SU-DHL-6 (cell line): ENCODE data around the gene NAV1.

ENCODE experiments used
- H2AFZ ChIP-seq: fragments of 200-600 bp; sonication (generic); 2 replicates; pipeline ENCODE4 v1.6.1; 2014; ENCODE audit warnings: low read depth, mild to moderate bottlenecking, moderate library complexity, mixed read lengths, antibody characterized with exemption, low read length; ENCODE audit not compliant: severe bottlenecking
- H3F3A ChIP-seq: fragments of 200-600 bp; shearing (Covaris generic); 2 replicates; pipeline ENCODE4 v1.6.0; 2016; ENCODE audit warnings: antibody characterized with exemption, mild to moderate bottlenecking; ENCODE audit not compliant: insufficient read depth
- H3K27ac ChIP-seq: fragments of 200-600 bp; sonication (generic); 2 replicates; pipeline ENCODE4 v1.5.1; 2016; ENCODE audit warnings: low read depth, mild to moderate bottlenecking, low read length, moderate library complexity, mixed read lengths
- H3K27me3 ChIP-seq: fragments of 200-600 bp; sonication (generic), shearing (Covaris generic); 2 replicates; pipeline ENCODE4 v1.6.0; 2014; ENCODE audit warnings: mild to moderate bottlenecking, low read length
- H3K36me3 ChIP-seq: fragments of 200-600 bp; sonication (generic); 2 replicates; pipeline ENCODE4 v1.6.1; 2014; ENCODE audit warnings: mild to moderate bottlenecking, low read length, mixed read lengths
- H3K4me2 ChIP-seq: fragments of 300-600, 200-600 bp; shearing (Covaris generic), sonication (generic); 2 replicates; pipeline ENCODE4 v1.6.0; 2014; ENCODE audit warnings: low read length, low read depth, mild to moderate bottlenecking; ENCODE audit not compliant: poor library complexity, severe bottlenecking
- H3K4me3 ChIP-seq: fragments of 200-600 bp; sonication (generic); 2 replicates; pipeline ENCODE4 v1.5.1; 2014; ENCODE audit warnings: antibody characterized with exemption, low read length, mild to moderate bottlenecking, mixed read lengths; ENCODE audit not compliant: insufficient read depth, poor library complexity, severe bottlenecking
- H3K79me2 ChIP-seq: fragments of 200-600 bp; sonication (generic); 2 replicates; pipeline ENCODE4 v1.6.1; 2014; ENCODE audit warnings: mild to moderate bottlenecking, low read length, moderate library complexity; ENCODE audit not compliant: insufficient read depth
- H3K9ac ChIP-seq: fragments of 200-600 bp; sonication (generic); 2 replicates; pipeline ENCODE4 v1.7.0; 2014; ENCODE audit warnings: mild to moderate bottlenecking, low read length
- H3K9me2 ChIP-seq: fragments of 200-600 bp; sonication (generic); replicated peaks from 2 replicates; pipeline ENCODE4 v1.6.1; 2014; ENCODE audit warnings: low read length; ENCODE audit not compliant: insufficient read depth
- H3K9me3 ChIP-seq: fragments of 200-600 bp; sonication (generic); 2 replicates; pipeline ENCODE4 v1.6.1; 2014; ENCODE audit warnings: low read length, mixed read lengths; ENCODE audit not compliant: insufficient read depth
- H4K20me1 ChIP-seq: fragments of 200-600 bp; sonication (generic); 2 replicates; pipeline ENCODE4 v1.6.1; 2014; ENCODE audit warnings: low read depth, mild to moderate bottlenecking, antibody characterized with exemption, low read length, moderate library complexity, mixed read lengths
- EZH2phosphoT487 ChIP-seq: fragments of 200-600 bp; sonication (generic), shearing (Covaris generic); conservative IDR thresholded peaks from 2 replicates; pipeline ENCODE4 v1.6.1; 2018; ENCODE audit warnings: mild to moderate bottlenecking, antibody characterized with exemption, low read length, moderate library complexity, mixed read lengths
- TF ChIP-seq, protein P1 (sequence below): fragments of 200-600 bp; sonication (generic); IDR thresholded peaks from one replicate; pipeline ENCODE4 v1.5.1; 2017; ENCODE audit warnings: antibody characterized with exemption, mild to moderate bottlenecking, low read length, moderate library complexity; ENCODE audit not compliant: insufficient read depth, poor library complexity, severe bottlenecking

The NAV1 gene

DNA sequence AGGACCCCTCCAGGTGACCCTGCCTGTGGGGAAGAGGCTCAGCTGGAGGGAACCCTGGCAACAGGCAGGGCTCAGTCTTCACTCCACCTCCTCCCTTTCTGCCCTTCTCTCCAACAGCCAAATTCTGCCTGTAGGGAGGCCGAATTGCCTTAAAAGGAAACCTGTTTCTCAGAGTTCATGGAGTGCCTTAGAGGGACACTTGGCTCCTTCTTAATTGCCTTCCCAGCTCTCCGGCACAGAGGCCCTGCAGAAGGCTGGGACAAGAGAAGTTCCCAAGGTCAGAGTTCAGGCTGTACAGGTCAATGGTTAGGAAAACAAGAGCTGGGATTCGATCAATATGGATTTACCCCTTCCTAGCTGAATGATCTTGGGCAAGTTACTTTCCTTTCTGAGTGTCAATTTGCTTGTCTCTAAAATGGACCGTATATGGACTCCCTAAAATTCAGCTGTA, 38.2 kb upstream of the NAV1 start:
- no peak overlapping the region for H3K4me2 ChIP-seq
- H3K4me3 ChIP-seq, result no peak overlapping the region
- H2AFZ ChIP-seq, result no peak overlapping the region
- no peaks in the 10 kb centered on the region for H3K9me2 ChIP-seq
- no peak for TF ChIP-seq EZH2phosphoT487
- TF ChIP-seq, protein P1, sequence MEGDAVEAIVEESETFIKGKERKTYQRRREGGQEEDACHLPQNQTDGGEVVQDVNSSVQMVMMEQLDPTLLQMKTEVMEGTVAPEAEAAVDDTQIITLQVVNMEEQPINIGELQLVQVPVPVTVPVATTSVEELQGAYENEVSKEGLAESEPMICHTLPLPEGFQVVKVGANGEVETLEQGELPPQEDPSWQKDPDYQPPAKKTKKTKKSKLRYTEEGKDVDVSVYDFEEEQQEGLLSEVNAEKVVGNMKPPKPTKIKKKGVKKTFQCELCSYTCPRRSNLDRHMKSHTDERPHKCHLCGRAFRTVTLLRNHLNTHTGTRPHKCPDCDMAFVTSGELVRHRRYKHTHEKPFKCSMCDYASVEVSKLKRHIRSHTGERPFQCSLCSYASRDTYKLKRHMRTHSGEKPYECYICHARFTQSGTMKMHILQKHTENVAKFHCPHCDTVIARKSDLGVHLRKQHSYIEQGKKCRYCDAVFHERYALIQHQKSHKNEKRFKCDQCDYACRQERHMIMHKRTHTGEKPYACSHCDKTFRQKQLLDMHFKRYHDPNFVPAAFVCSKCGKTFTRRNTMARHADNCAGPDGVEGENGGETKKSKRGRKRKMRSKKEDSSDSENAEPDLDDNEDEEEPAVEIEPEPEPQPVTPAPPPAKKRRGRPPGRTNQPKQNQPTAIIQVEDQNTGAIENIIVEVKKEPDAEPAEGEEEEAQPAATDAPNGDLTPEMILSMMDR, result no peak
- no peak overlapping the region for H3K27ac ChIP-seq
- no peaks in the 10 kb centered on the region for H3K27me3 ChIP-seq
- no peaks in the 10 kb centered on the region for H3K79me2 ChIP-seq
- no peaks in the 10 kb centered on the region for H3F3A ChIP-seq
- no peak overlapping the region for H3K9ac ChIP-seq
- H3K36me3 ChIP-seq, result no peaks in the 10 kb centered on the region
- no peaks in the 10 kb centered on the region for H3K9me3 ChIP-seq
- H4K20me1 ChIP-seq, result no peaks in the 10 kb centered on the region

- Histone ChIP-seq H3K4me3 (no peak overlapping the region), H3K4me2 (no peak overlapping the region), H3K36me3 (no peaks in the 10 kb centered on the region), H2AFZ (no peak overlapping the region), H3K27ac (no peak overlapping the region), H3F3A (no peaks in the 10 kb centered on the region), H4K20me1 (no peaks in the 10 kb centered on the region), H3K9me3 (no peaks in the 10 kb centered on the region), H3K79me2 (no peaks in the 10 kb centered on the region), H3K9me2 (no peaks in the 10 kb centered on the region), H3K9ac (no peak overlapping the region), H3K27me3 (no peaks in the 10 kb centered on the region)
- no peak for TF ChIP-seq EZH2phosphoT487
- TF ChIP-seq, protein P1, result no peak
Observed at GRCh38 chr1:201501144-201501543, 37.8 kb upstream of the NAV1 start.

DNA sequence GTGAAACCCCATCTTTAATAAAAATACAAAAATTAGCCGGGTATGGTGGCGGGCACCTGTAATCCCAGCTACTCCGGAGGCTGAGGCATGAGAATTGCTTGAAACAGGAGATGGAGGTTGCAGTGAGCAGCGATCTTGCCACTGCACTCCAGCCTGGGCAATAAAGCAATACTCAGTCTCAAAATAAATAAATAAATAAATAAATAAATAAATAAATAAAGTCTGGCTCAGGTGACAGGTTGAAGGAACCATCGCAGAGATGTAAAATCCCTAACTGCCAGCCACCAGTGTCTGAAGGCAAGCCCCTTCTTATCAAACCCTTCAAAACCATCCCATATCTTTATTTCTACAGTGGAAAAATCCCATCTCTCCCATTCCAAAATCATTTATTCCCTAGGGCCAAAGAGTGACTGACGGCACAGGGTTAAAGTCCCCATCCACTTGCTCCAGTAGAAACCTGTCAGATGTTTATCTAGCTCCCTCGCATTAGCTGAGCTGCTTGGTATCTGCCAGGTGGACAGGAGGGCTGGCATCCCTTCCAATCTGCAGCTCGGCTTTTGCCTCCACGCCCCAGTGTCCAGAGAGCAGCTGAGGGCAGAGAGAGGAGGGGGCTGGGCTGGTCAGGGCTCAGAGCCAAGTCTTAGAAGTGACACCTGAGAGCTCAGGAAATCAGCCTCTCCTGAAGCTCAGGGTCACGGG, 37.0 kb upstream of the NAV1 start:
- no peaks in the 10 kb centered on the region for H3K36me3 ChIP-seq
- TF ChIP-seq EZH2phosphoT487, result no peak
- TF ChIP-seq, protein P1, result no peak
- no peaks in the 10 kb centered on the region for H3F3A ChIP-seq
- H3K9me2 ChIP-seq, result no peaks in the 10 kb centered on the region
- no peaks in the 10 kb centered on the region for H4K20me1 ChIP-seq
- H3K9ac ChIP-seq, result no peak overlapping the region
- no peaks in the 10 kb centered on the region for H3K79me2 ChIP-seq
- no peak overlapping the region for H3K4me2 ChIP-seq
- no peak overlapping the region for H3K27ac ChIP-seq
- H3K27me3 ChIP-seq, result no peaks in the 10 kb centered on the region
- no peak overlapping the region for H2AFZ ChIP-seq
- no peaks in the 10 kb centered on the region for H3K9me3 ChIP-seq
- no peak overlapping the region for H3K4me3 ChIP-seq
